ENCODE data around the gene RIPK1.
"Not testable (repeated sequence)": the region's sequence is repeated elsewhere in the genome, so short reads cannot be mapped to it uniquely, and the experiment has no call there.

The RIPK1 gene

DNA sequence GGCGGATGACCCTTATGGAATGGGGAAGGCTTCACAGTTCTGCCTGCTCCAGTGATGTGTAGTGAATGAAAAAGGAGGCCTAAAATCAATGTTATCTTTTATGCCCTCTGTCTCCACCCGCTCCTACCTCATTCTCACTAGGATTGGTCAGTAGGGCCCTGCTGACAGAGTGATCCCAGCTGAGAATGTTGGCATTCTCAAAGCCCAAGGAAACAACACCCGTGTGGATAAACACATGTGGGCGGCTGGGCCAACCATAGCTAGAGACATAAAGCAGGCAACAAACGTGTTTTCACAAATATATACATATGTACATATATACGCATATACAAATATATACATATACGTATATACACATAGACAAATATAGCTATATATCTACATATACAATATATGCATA, 4.5 kb downstream of the RIPK1 start:
- DNase-seq = no peak
- Histone ChIP-seq H3K4me3 (ENCODE audit: low read depth, low read length) (no peak overlapping the region), H3K9me3 (no peaks in the 10 kb centered on the region), H3K36me3 (no peaks in the 10 kb centered on the region; the same call in 1 of the 2 replicates), H3K4me1 (no peaks in the 10 kb centered on the region), H3K27me3 (no peaks in the 10 kb centered on the region)
- TF ChIP-seq, protein P1, sequence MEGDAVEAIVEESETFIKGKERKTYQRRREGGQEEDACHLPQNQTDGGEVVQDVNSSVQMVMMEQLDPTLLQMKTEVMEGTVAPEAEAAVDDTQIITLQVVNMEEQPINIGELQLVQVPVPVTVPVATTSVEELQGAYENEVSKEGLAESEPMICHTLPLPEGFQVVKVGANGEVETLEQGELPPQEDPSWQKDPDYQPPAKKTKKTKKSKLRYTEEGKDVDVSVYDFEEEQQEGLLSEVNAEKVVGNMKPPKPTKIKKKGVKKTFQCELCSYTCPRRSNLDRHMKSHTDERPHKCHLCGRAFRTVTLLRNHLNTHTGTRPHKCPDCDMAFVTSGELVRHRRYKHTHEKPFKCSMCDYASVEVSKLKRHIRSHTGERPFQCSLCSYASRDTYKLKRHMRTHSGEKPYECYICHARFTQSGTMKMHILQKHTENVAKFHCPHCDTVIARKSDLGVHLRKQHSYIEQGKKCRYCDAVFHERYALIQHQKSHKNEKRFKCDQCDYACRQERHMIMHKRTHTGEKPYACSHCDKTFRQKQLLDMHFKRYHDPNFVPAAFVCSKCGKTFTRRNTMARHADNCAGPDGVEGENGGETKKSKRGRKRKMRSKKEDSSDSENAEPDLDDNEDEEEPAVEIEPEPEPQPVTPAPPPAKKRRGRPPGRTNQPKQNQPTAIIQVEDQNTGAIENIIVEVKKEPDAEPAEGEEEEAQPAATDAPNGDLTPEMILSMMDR (IDR thresholded peaks at IDR 0.05; ENCODE audit: low read depth, low read length) = no peak

DNA sequence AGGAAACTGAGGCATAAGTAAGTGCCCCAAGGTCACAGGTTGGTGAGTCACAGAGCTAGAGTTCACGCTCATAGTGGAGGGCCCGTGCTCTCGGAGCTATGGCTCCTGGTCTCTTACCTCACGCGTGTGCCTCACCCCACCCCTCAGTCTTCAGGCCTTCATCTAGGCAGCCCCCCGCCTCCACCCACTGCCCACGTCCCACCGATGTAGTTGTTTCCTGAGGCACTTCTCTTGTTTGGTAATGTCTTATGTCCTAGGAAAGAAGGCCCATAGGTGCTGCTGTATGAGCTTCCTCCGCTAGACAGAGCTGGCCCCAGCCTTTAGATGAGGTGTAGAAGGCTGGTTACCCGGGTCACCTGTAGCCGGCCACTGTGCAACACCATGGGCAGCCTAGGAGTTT, 5.1 kb downstream of the RIPK1 start:
- Histone ChIP-seq H3K9me3 (no peaks in the 10 kb centered on the region), H3K4me3 (ENCODE audit: low read depth, low read length) (no peak overlapping the region), H3K36me3 (no peaks in the 10 kb centered on the region; the same call in 1 of the 2 replicates), H3K4me1 (no peaks in the 10 kb centered on the region), H3K27me3 (no peaks in the 10 kb centered on the region)
- TF ChIP-seq, protein P1 (IDR thresholded peaks at IDR 0.05; ENCODE audit: low read depth, low read length) = no peak
- DNase-seq = no peak

DNA sequence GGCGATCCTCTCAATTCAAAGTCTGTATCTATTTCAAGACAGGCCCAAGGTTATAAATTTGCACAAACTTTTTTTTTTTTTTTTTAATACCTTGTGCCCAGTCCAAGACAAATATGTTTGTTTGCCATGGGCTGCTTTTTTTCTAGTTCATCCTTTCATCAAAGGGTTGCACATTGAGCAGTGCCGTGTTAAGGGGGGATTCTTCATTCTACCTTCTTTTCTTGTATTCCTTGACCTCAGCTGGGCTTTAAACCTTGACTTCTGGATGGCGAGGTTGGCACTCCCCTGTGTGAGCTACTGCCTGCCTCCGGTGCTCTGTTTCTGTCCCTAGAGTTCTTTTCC, 7.4 kb downstream of the RIPK1 start:
- no peak for DNase-seq
- Histone ChIP-seq H3K4me1 (no peaks in the 10 kb centered on the region), H3K36me3 (no peaks in the 10 kb centered on the region; the same call in none of the 2 replicates), H3K9me3 (no peaks in the 10 kb centered on the region), H3K27me3 (no peaks in the 10 kb centered on the region), H3K4me3 (ENCODE audit: low read depth, low read length) (no peak overlapping the region)
- TF ChIP-seq, protein P1 (IDR thresholded peaks at IDR 0.05; ENCODE audit: low read depth, low read length) = no peak

DNA sequence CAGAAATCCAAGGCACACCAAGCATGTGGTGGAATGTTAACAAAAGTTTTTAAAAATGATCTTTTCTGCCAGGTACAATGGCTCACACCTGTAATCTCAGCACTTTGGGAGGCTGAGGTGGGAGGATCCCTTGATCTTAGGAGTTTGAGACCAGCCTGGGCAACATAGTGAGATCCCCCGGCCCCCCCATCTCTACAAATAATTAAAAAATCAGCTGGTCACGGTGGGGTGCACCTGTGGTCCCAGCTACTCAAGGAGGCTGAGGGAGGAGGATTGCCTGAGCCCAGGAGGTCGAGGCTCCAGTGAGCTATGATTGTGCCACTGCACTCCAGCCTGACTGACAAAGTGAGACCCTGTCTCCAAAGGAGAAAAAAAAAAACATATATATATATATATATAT, 8.0 kb downstream of the RIPK1 start:
- Histone ChIP-seq H3K4me1 (no peaks in the 10 kb centered on the region), H3K36me3 (no peaks in the 10 kb centered on the region; the same call in none of the 2 replicates), H3K4me3 (ENCODE audit: low read depth, low read length) (no peak overlapping the region), H3K9me3 (no peaks in the 10 kb centered on the region), H3K27me3 (no peaks in the 10 kb centered on the region)
- TF ChIP-seq, protein P1 (IDR thresholded peaks at IDR 0.05; ENCODE audit: low read depth, low read length) = no peak
- DNase-seq = no peak

DNA sequence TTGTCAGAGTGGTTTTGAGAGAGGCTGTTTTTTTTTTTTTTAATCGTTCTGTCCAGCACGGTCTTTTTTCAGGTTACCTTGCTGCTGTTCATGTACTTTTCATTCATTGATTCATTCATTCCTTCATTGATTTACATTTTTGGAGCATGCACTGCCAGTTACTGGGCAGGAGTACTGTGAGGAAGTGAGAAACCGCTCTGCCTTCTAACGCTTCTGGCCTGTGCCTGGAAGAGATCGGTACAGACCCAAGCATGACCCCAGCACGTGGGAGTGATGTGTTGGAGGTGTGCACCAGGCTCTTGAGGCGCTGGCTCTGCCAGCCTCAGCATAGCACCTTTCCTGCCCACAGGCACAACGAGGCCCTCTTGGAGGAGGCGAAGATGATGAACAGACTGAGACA, 9.1 kb downstream of the RIPK1 start:
- no peak overlapping the region for H3K4me3 ChIP-seq (ENCODE audit: low read depth, low read length)
- H3K27me3 ChIP-seq = no peaks in the 10 kb centered on the region
- H3K9me3 ChIP-seq = no peaks in the 10 kb centered on the region
- no peaks in the 10 kb centered on the region; the same call in none of the 2 replicates for H3K36me3 ChIP-seq
- DNase-seq = no peak
- TF ChIP-seq, protein P1 (IDR thresholded peaks at IDR 0.05; ENCODE audit: low read depth, low read length) = no peak
- no peaks in the 10 kb centered on the region for H3K4me1 ChIP-seq

DNA sequence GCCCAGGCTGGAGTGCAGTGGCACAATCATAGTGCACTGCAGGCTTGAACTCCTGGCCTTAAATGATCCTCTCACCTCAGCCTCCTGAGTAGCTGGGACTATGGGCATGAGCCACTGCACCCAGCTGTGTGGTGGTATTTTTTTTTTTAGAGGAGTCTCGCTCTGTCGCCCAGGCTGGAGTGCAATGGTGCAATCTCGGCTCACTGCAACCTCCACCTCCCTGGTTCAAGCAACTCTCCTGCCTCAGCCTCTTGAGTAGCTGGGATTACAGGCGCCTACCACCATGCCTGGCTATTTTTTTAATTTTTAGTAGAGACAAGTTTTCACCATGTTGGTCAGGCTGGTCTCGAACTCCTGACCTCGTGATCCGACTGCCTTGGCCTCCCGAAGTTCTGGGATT, 10.7 kb downstream of the RIPK1 start:
- H3K4me3 ChIP-seq (ENCODE audit: low read depth, low read length); H3K36me3 ChIP-seq; H3K27me3 ChIP-seq; H3K4me1 ChIP-seq; H3K9me3 ChIP-seq; DNase-seq: not testable (repeated sequence)

DNA sequence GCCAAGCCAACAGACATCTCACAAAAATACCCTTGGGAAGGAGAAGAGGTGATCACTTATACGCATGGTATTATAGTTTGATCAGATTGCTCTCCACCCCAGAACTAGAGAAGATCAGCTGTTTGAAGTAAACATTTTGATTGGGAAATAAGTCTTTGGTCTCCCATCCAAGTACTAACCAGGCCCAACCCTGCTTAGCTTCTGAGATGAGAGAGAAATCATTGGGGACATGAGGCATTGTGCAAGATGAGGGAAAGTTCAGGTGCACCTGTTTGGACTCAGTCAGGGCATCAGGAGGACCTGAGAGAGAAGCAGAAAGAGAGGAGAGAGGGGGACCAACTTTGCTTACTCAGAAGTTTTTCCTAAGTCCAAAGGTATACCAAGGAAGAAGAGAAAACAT, 11.4 kb downstream of the RIPK1 start:
- Histone ChIP-seq H3K27me3 (no peaks in the 10 kb centered on the region), H3K9me3 (no peaks in the 10 kb centered on the region), H3K4me3 (ENCODE audit: low read depth, low read length) (no peak overlapping the region), H3K36me3 (peaks cover 6% of the 10 kb centered on the region), H3K4me1 (no peaks in the 10 kb centered on the region; the same call in 1 of the 2 replicates)
- DNase-seq = no peak
- TF ChIP-seq, protein P1 (IDR thresholded peaks at IDR 0.05; ENCODE audit: low read depth, low read length) = no peak
